GM12891 (cell line): ENCODE results near the gene ILF2.
"Not testable (repeated sequence)": the region's sequence is repeated elsewhere in the genome, so short reads cannot be mapped to it uniquely, and the experiment has no call there.

Source experiments
- POLR2A ChIP-seq: IDR thresholded peaks from 2 replicates; pipeline ENCODE4 v1.6.1; 2011; ENCODE audit warnings: low read depth, low read length, control low read depth
- POLR2AphosphoS5 ChIP-seq: IDR thresholded peaks from 2 replicates; pipeline ENCODE4 v1.6.1; 2011; ENCODE audit warnings: low read depth, low read length, control low read depth
- POU2F2 ChIP-seq: IDR thresholded peaks from 2 replicates; pipeline ENCODE4 v1.6.1; 2011; ENCODE audit warnings: low read depth, mild to moderate bottlenecking, control low read depth, low read length, moderate library complexity
- TAF1 ChIP-seq: IDR thresholded peaks from 2 replicates; pipeline ENCODE4 v1.6.1; 2011; ENCODE audit warnings: low read depth, low read length, control low read depth

- TF ChIP-seq POLR2AphosphoS5, POU2F2, POLR2A, TAF1: not testable (repeated sequence)
Measured at GRCh38 chr1:153671628-153672353, 998 bp upstream of the ILF2 start.
